Stimulated activated CD8-positive, alpha-beta memory T cell treated with anti-CD3 and anti-CD28 coated beads, Interleukin-4, amount 100 ng/mL, for 4 hours (primary cell): ENCODE data around the gene PALLD.

ENCODE experiments used
- DNase-seq, 2 donors: peaks; one replicate each; pipeline ENCODE4 v3.0.0-alpha.2; 2020; ENCODE audit warnings: low read depth in 2 of 2, low spot score in 1 of 2

Gene PALLD

GRCh38 chr4:168865854-168866253, 369.0 kb downstream of the PALLD start:
- DNase-seq, result no peak

DNA sequence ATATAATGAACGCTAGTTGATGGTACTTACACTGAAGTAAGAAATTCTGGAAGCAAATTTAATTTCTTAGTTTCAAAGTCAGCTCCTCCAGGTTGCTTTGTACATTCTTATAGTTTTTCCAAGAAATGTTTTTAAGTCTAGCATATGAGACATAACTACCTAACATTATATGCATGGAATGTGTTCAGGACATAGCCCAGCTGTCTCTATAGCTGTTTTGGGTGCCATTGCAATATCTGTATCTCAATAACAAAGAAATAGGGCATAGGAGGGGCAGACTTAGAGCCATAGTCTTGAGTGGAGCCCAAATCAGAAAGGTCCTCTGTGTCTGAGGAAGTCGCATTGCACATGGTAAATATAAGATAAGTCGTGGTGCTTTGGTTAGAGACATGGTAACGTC, 369.8 kb downstream of the PALLD start:
- DNase-seq, result no peak

DNA sequence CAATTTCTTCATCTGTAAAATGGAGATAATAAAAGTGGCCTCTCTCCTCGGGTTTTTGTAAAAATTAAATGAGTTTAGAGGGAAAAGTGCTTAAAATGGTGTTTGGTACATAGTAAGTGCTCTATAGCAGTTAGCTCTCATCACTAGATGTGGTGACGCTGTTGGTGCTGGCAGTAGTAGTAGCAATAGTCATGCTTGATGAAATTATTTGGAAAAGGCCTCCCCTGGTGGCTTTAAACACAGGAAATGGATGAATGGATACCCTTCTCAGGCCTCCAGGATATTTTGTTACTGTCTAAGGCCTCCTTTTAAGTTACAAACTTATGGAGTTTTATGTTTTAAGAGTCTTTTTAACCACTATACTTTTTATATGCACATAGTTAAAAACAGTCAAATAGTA, 370.3 kb downstream of the PALLD start:
- DNase-seq, result no peak

- no peak for DNase-seq
Measured at GRCh38 chr4:168868044-168868781, 371.4 kb downstream of the PALLD start.

DNA sequence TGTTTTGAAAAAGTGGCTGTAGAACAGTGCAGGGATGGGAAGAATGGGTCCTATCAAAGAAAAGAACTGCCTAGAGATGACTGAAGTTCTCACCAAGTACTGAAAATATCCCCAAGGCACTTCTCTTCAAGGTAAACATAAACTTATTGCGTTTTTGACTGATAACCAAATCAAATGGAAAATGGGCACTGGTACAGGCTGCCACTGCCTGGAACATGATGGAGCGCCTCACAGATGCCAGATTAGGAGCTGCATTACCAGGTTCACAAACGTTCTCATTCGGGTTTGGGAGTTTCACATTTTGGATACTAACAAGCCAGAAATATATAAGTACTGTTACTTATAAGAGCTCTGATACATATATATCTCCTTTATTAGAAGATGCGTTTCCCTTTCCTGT, 371.9 kb downstream of the PALLD start:
- DNase-seq, result no peak

- DNase-seq, result no peak
Measured at GRCh38 chr4:168870004-168870403, 373.2 kb downstream of the PALLD start.

DNA sequence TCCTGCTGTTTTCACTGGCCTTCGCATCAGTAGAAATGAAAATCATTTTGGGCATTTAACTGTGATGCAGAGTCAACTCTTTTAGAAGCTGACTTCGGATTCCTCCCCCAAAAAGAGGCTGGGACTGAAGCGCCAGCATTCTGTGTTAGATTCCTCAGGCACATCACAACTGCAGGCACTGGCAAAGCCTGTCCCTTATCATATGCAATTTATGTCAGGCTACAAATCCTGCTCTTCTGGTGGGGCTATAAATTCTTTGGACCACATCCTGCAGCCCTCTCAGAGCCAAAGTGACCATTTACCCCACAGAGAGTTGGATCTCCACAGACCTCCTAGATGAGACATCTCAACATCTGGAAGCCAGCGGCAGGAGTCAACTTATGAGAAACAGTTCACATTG, 374.8 kb downstream of the PALLD start:
- no peak for DNase-seq

DNA sequence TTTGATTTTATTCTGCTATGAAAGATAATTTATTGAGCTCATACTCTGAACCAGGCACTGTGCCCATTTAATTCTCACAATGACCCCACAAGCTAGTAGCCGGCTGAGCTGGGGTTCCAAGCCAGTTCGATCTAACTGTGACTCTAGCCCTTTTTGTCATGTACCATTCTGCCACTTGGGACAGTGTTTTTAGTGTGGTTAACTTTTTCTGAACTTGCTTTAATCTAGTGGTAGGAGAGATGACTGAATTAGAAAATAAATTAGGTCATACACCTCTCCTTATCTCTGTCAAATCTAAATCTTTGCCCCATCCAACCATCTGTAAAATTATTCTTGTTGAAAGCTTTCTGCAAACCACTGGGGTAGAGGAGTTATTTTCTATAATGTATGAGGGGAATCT, 377.2 kb downstream of the PALLD start:
- no peak for DNase-seq

GRCh38 chr4:168876106-168876505, 379.3 kb downstream of the PALLD start:
- no peak for DNase-seq

DNA sequence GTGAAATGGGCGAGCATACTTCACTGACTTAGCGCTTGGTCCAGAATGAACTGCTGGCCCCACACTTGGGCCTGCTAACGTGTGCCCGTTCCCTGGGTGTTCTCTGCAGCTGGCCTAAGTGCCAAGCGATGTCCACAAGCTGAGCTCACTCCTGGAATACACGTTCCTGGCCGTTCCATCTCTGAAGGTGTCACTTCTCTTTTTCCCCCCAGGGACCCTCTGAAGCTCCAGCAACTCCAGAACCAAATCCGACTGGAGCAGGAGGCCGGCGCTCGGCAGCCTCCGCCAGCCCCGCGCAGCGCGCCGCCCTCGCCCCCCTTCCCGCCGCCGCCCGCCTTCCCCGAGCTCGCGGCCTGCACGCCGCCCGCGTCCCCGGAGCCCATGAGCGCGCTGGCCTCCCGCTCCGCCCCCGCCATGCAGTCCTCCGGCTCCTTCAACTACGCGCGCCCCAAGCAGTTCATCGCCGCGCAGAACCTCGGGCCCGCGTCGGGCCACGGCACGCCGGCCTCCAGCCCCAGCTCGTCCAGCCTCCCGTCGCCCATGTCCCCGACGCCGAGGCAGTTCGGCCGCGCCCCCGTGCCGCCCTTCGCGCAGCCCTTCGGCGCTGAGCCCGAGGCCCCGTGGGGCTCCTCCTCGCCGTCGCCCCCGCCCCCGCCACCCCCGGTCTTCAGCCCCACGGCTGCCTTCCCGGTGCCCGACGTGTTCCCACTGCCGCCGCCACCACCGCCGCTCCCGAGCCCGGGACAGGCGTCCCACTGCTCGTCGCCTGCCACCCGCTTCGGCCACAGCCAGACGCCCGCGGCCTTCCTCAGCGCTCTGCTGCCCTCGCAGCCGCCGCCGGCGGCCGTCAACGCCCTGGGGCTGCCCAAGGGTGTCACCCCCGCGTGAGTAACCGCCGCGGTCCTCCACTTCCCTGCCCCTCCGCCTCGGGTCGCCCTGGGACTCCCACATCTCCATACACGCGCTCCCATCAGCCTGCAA, 380.9 kb downstream of the PALLD start:
- DNase-seq, result peak in 1 of 2 donors; percentile 2

- no peak for DNase-seq
Measured at GRCh38 chr4:168878623-168879022, 381.8 kb downstream of the PALLD start.

DNA sequence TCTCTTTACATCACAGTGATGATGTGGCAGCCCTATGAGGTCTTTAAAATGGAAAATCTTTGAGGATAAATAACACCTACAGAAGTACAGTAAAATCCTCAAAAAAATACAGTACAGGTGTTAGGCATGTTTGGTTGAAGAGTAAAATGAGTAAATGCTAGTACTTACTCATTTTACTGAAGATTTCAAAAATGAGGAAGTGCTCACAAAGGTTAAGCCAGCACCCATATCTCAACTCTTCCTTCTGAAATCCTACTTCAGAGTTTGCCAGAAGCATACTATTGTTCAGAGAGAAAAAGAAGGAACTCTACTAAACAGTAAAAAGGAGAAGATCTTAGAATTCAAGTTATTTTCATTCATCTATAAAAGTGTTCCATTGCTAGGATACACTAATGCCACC, 382.3 kb downstream of the PALLD start:
- no peak for DNase-seq

DNA sequence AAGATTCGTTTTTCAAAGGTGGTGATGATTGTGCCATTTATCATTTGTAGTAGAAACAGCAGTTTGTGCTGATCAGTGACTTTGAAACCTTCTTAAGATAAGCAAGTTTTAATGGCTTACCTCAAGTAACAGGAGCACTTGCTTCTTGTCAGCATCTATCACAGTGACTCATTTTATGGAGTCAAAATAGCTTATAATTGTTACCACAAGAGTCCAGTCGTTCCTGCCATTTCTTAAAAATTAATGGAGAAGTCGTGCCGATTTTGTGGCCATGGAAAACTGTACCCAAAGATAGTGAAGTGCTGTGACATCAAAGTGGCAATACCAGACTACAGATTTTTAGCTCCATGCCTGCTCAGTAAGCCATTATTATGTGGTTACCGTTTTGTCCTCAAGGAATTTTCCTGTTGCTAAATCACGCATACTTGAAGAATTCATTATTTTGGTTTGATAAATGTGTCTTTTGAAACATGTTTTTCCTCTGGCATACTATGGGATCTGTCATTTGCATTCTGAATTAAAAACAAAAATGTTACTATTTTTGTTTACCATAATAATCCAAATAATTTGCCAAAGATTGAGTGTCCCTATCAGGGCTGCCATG, 383.3 kb downstream of the PALLD start:
- no peak for DNase-seq

DNA sequence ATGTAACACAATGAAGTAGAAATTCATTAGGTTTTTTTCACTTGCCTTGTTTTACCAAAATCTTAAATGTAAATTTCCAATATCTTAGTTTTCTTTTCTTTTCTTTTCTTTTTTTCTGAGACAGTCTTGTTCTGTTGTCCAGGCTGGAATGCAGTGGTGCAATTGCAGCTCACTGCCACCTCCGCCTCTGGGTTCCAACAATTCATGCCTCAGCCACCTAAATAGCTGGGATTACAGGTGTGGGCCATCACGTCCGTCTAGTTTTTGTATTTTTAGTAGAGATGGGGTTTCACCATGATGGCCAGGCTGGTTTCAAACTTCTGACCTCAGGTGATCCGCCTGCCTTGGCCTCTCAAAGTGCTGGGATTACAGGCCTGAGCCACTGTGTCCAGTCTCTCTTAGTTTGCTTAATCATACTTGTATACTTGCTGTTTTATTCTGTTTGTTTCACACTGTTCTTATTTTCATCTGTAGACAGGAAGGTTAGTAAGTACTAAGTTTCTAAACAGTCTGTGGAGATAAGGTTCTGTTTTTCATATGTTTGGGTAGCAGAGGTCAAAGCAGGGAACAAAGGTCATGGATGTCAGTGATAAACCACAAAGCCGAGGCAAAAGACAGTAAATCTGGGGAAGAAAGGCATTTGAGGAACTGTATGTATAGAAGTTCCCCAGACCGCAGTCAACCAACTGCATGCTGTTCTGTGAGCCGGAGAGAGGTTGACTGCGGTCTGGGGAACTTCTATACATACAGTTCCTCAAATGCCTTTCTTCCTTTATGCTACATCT, 384.2 kb downstream of the PALLD start:
- DNase-seq, result no peak

- DNase-seq, result no peak
Measured at GRCh38 chr4:168881781-168882420, 385.0 kb downstream of the PALLD start.

DNA sequence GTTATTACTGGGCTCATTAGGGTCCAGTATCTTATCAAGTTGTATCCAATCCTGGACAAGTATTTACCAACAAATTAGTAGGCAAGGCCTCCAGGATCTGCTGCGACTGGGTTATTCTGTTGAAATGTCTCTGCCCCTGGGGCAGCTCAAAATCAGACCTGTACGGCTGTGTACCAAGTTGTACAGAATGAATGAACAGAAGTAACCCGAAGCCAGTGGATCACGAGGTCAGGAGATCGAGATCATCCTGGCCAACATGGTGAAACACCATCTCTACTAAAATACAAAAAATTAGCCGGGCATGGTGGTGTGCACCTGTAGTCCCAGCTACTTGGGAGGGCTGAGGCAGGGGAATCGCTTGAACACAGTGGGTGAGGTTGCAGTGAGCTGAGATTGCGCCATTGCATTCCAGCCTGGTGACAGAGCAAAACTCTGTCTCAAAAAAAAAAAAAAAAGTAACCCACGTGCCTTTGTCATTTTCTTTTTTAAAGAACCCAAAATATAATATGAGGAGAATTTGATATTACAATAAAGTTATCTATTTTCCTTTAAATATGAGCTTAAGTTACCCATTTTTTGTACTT, 385.9 kb downstream of the PALLD start:
- DNase-seq, result no peak

DNA sequence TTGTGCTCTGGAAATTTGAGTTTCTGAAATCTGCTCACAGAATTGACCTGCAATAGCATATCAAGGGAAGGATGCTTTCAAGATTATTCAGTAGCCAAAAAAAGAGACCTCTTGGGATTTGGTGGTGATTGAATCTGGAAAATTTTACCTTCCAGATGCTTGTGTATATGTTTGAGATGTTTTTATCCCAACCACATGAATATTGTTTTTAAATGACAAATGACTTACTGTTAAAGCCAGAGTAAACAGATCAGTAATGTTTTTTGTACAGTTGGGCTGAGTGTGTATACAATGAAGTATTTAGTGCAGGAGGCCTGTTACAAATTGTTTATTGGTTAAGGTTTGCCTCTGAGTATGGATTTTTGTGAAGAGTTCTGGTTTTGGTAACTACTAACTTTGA, 386.7 kb downstream of the PALLD start:
- DNase-seq, result no peak

DNA sequence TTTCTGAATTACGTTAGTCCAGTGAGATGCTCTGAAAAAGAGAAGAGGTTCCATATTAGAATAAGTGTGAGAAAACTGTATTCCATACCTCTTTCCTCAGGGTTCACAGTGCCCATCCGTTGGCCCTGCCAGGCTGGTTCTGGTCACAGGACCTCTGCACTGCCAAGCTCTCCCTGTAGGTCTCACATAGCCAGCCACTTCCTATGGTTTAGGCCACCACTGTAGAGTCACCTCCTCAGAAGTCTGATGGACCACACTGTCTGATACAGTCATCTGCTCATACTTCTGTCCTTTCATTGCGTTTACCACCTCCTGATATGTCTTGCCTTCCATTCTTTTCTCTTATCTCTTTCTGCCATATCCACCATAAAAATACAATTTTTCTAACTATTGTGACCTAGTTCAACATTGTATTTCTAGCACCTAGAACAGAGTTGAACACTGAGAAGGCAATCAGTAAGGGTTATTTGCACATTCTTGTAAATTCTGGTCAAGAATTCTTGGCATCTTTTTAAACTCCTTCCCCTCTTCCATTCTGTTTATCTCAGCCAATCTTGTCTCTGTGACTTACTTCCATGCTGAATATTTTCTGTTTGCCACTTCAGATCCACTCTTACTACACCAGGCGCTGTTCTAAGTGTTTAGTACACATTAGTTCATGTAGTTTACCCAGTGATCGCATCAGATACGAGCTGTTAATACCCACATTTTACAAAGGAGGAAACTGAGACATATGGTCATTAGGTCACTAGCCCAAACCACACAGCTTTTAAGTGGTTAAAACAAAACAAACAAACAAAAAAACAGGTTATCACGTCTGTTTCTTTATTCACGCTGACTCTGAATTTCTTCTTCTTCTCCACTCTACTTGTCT, 387.6 kb downstream of the PALLD start:
- no peak for DNase-seq

- DNase-seq, result no peak
Measured at GRCh38 chr4:168885400-168885799, 388.5 kb downstream of the PALLD start.
